ENCODE data around the gene KIF25.

DNA sequence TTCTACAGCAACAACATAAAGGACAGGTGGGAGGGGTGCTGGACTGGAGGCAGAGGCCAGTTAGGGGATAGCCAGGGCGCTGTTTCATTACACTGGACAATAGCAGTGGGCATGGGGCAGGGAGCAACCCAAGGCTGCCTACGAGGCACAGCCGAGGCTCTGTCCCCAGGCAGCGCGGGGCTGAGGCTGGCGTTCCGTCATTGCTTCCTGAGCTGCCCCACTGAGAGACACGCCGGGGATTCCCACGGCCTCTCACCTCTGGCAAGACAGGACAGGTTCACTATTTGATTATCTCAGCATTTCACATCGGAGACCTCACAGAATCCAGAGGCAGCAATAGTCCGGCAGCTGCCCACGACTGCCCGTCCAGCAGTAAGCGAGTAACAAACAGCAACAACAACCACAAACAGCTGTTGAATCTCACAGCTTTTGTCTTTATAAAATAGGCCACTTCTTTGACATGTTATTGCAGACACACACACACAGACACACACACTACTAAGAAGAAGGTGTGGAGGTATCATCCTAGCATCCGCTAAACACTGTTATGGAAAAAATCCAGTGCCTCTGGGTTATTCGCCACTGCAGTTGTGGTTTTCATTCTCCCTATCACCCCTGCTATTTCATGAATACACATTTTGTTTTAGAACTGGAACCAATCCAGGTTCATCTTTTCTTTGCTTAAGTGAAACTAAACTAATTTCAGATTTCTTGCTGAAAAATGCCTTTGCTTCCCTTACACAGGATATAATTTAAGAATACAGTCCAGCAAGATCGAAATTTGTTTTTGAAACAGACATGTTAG lies 19.5 kb downstream of the KIF25 start:
- TF ChIP-seq POLR2A (IDR thresholded peaks at IDR 0.05) (no peak), EP300 (IDR thresholded peaks at IDR 0.05) (no peak), POLR2AphosphoS5 (IDR thresholded peaks at IDR 0.05) (no peak)
- TF ChIP-seq, protein P1, sequence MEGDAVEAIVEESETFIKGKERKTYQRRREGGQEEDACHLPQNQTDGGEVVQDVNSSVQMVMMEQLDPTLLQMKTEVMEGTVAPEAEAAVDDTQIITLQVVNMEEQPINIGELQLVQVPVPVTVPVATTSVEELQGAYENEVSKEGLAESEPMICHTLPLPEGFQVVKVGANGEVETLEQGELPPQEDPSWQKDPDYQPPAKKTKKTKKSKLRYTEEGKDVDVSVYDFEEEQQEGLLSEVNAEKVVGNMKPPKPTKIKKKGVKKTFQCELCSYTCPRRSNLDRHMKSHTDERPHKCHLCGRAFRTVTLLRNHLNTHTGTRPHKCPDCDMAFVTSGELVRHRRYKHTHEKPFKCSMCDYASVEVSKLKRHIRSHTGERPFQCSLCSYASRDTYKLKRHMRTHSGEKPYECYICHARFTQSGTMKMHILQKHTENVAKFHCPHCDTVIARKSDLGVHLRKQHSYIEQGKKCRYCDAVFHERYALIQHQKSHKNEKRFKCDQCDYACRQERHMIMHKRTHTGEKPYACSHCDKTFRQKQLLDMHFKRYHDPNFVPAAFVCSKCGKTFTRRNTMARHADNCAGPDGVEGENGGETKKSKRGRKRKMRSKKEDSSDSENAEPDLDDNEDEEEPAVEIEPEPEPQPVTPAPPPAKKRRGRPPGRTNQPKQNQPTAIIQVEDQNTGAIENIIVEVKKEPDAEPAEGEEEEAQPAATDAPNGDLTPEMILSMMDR (IDR thresholded peaks at IDR 0.05), result no peak
